ENCODE results near the gene CRYBG2.

The CRYBG2 gene

DNA sequence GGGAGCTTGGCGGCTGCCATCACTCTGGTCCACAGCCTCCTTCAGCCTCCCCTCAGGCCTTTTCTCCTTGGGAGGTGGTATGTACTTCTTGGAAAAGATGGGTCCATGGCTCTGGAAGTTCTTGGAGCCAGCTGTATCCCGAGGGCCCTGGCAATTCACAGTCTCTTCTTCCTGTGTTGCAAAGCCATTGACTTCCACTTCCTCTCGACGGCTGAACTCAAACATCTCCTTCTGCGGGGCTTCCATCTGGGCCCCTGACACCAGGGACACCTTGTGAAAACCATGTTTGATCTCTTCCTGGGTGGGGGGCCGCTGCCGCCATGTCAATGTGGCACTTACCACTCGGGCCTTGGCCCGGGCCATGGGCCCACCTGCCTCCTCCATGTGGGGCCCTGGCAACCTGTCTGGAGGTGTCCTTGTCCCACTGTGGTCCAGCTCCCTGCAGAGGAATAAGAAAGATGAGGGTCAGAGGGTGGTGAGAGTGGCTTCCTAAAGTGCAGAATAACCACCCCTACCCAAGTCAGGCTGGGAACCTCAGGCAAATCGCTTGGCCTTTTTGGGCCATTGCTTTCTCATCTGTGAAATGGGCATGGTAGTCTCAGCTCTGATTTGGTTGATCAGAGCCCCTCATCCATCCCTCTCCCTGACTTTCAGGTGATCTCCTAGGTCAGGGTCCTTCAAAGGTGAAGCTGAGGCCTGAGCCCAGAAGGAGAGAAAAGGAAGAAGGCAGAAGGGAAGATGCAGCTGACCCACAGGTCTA lies 7.5 kb downstream of the CRYBG2 start:
- 42% methylated on average over 4 of the region's 10 CpGs for WGBS (ENCODE audit: insufficient coverage)
- H3K9me3 ChIP-seq (ENCODE audit: control extremely low read depth in 1 of 5, control insufficient read depth in 4 of 5, insufficient read depth in 2 of 5, low read depth in 1 of 5, low read length in 4 of 5): no peaks in the 10 kb centered on the region
- H3K27ac ChIP-seq (ENCODE audit: insufficient read depth in 1 of 2, low read depth in 1 of 2, low read length in 2 of 2, poor library complexity in 1 of 2, severe bottlenecking in 2 of 2): no peak overlapping the region
- no peak overlapping the region for H3K4me3 ChIP-seq (ENCODE audit: control insufficient read depth in 1 of 7, extremely low read depth in 1 of 7, insufficient read depth in 4 of 7, low read depth in 2 of 7, low read length in 6 of 7)
- no peak for DNase-seq
- ChIA-PET CTCF (interaction anchor here (0.9 to 3.2 kb wide), 4 partner anchors 15 to 71 kb away, joined by 3 to 16 read pairs (median 6); no protein-coding TSS in a partner anchor), POLR2A (interaction anchor here (0.6 kb wide), 1 partner anchor 162 kb away, joined by 5 read pairs; no protein-coding TSS in a partner anchor)
- no peaks in the 10 kb centered on the region for H3K27me3 ChIP-seq (replicated peaks in 2 of 5; ENCODE audit: control insufficient read depth in 4 of 5, insufficient read depth in 5 of 5, low read length in 4 of 5)
- no peaks in the 10 kb centered on the region for H3K36me3 ChIP-seq (ENCODE audit: control insufficient read depth in 4 of 4, insufficient read depth in 4 of 4, low read length in 3 of 4)
- H3K4me1 ChIP-seq (ENCODE audit: control extremely low read depth in 1 of 4, control insufficient read depth in 4 of 4, insufficient read depth in 4 of 4, low read length in 3 of 4): peaks cover 0 to 5% (median 0%) of the 10 kb centered on the region in 4 experiments

GRCh38 chr1:26345718-26346117 lies 8.2 kb downstream of the CRYBG2 start:
- Histone ChIP-seq H3K4me3 (ENCODE audit: control insufficient read depth in 1 of 7, extremely low read depth in 1 of 7, insufficient read depth in 4 of 7, low read depth in 2 of 7, low read length in 6 of 7) (no peak overlapping the region), H3K4me1 (ENCODE audit: control extremely low read depth in 1 of 4, control insufficient read depth in 4 of 4, insufficient read depth in 4 of 4, low read length in 3 of 4) (peaks cover 0 to 2% (median 0%) of the 10 kb centered on the region in 4 experiments), H3K27ac (ENCODE audit: insufficient read depth in 1 of 2, low read depth in 1 of 2, low read length in 2 of 2, poor library complexity in 1 of 2, severe bottlenecking in 2 of 2) (no peak overlapping the region), H3K27me3 (replicated peaks in 2 of 5; ENCODE audit: control insufficient read depth in 4 of 5, insufficient read depth in 5 of 5, low read length in 4 of 5) (no peaks in the 10 kb centered on the region), H3K9me3 (ENCODE audit: control extremely low read depth in 1 of 5, control insufficient read depth in 4 of 5, insufficient read depth in 2 of 5, low read depth in 1 of 5, low read length in 4 of 5) (no peaks in the 10 kb centered on the region), H3K36me3 (ENCODE audit: control insufficient read depth in 4 of 4, insufficient read depth in 4 of 4, low read length in 3 of 4) (no peaks in the 10 kb centered on the region)
- ChIA-PET POLR2A (no interaction called here), CTCF (interaction anchor here (2.7 kb wide), 1 partner anchor 16 kb away, joined by 6 read pairs; no protein-coding TSS in a partner anchor)
- WGBS (ENCODE audit: insufficient coverage): 91% methylated on average over 12 of the region's 15 CpGs
- no peak for DNase-seq

- Histone ChIP-seq H3K4me3 (ENCODE audit: control insufficient read depth in 1 of 7, extremely low read depth in 1 of 7, insufficient read depth in 4 of 7, low read depth in 2 of 7, low read length in 6 of 7) (no peak overlapping the region), H3K27ac (ENCODE audit: insufficient read depth in 1 of 2, low read depth in 1 of 2, low read length in 2 of 2, poor library complexity in 1 of 2, severe bottlenecking in 2 of 2) (no peak overlapping the region), H3K4me1 (ENCODE audit: control extremely low read depth in 1 of 4, control insufficient read depth in 4 of 4, insufficient read depth in 4 of 4, low read length in 3 of 4) (no peaks in the 10 kb centered on the region), H3K9me3 (ENCODE audit: control extremely low read depth in 1 of 5, control insufficient read depth in 4 of 5, insufficient read depth in 2 of 5, low read depth in 1 of 5, low read length in 4 of 5) (no peaks in the 10 kb centered on the region), H3K36me3 (ENCODE audit: control insufficient read depth in 4 of 4, insufficient read depth in 4 of 4, low read length in 3 of 4) (no peaks in the 10 kb centered on the region), H3K27me3 (replicated peaks in 2 of 5; ENCODE audit: control insufficient read depth in 4 of 5, insufficient read depth in 5 of 5, low read length in 4 of 5) (no peaks in the 10 kb centered on the region)
- 94% methylated on average over 14 of the region's 15 CpGs for WGBS (ENCODE audit: insufficient coverage)
- DNase-seq: no peak
- ChIA-PET CTCF (interaction anchor here (1.3 kb wide), 2 partner anchors 14 to 68 kb away, joined by 3 to 5 read pairs; no protein-coding TSS in a partner anchor), POLR2A (no interaction called here)
Observed at GRCh38 chr1:26344147-26344920, 9.6 kb downstream of the CRYBG2 start.

- H3K27me3 ChIP-seq (replicated peaks in 2 of 5; ENCODE audit: control insufficient read depth in 4 of 5, insufficient read depth in 5 of 5, low read length in 4 of 5): peaks cover 0 to 2% (median 0%) of the 10 kb centered on the region in 5 experiments
- no peaks in the 10 kb centered on the region for H3K36me3 ChIP-seq (ENCODE audit: control insufficient read depth in 4 of 4, insufficient read depth in 4 of 4, low read length in 3 of 4)
- no peak overlapping the region for H3K27ac ChIP-seq (ENCODE audit: insufficient read depth in 1 of 2, low read depth in 1 of 2, low read length in 2 of 2, poor library complexity in 1 of 2, severe bottlenecking in 2 of 2)
- ChIA-PET POLR2A (no interaction called here), CTCF (interaction anchor here (0.6 kb wide), 1 partner anchor 201 kb away, joined by 3 read pairs; no protein-coding TSS in a partner anchor)
- DNase-seq: no peak
- H3K9me3 ChIP-seq (ENCODE audit: control extremely low read depth in 1 of 5, control insufficient read depth in 4 of 5, insufficient read depth in 2 of 5, low read depth in 1 of 5, low read length in 4 of 5): no peaks in the 10 kb centered on the region
- 84% methylated on average over 2 of the region's 4 CpGs for WGBS (ENCODE audit: insufficient coverage)
- H3K4me3 ChIP-seq (ENCODE audit: control insufficient read depth in 1 of 7, extremely low read depth in 1 of 7, insufficient read depth in 4 of 7, low read depth in 2 of 7, low read length in 6 of 7): no peak overlapping the region
- H3K4me1 ChIP-seq (ENCODE audit: control extremely low read depth in 1 of 4, control insufficient read depth in 4 of 4, insufficient read depth in 4 of 4, low read length in 3 of 4): peaks cover 3 to 30% (median 16%) of the 10 kb centered on the region in 4 experiments
Observed at GRCh38 chr1:26340047-26340481, 13.9 kb downstream of the CRYBG2 start.

DNA sequence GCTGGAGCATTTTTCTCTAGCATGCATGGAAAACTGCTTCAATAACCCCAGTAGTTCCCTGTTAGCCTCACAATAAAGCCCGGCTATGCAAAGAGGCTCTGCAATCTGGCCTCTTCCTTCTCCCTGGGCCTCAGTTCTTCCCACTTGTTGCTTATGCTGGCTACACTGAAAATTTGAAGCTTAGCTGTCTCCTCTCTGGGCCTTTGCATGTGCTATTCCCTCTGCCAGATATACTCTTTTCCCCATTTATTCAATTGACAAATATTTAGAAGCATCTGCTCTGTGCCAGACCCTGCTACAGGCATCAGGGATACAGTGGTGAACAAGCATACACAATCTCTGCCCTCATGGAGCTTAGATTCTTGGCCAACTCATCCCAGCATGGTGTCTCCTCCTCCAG lies 15.3 kb downstream of the CRYBG2 start:
- no peaks in the 10 kb centered on the region for H3K36me3 ChIP-seq (ENCODE audit: control insufficient read depth in 4 of 4, insufficient read depth in 4 of 4, low read length in 3 of 4)
- no peak for DNase-seq
- CTCF ChIA-PET: interaction anchor here (1.1 to 1.9 kb wide), 3 partner anchors 25 to 79 kb away, joined by 3 to 8 read pairs (median 3); no protein-coding TSS in a partner anchor
- 100% methylated on average over 1 of the region's 1 CpG for WGBS (ENCODE audit: insufficient coverage)
- POLR2A ChIA-PET: interaction anchor here (0.6 kb wide), 1 partner anchor 72 kb away, joined by 3 read pairs; no protein-coding TSS in a partner anchor
- peaks cover 0 to 2% (median 0%) of the 10 kb centered on the region in 5 experiments for H3K27me3 ChIP-seq (replicated peaks in 2 of 5; ENCODE audit: control insufficient read depth in 4 of 5, insufficient read depth in 5 of 5, low read length in 4 of 5)
- peaks cover 3 to 31% (median 16%) of the 10 kb centered on the region in 4 experiments for H3K4me1 ChIP-seq (ENCODE audit: control extremely low read depth in 1 of 4, control insufficient read depth in 4 of 4, insufficient read depth in 4 of 4, low read length in 3 of 4)
- H3K9me3 ChIP-seq (ENCODE audit: control extremely low read depth in 1 of 5, control insufficient read depth in 4 of 5, insufficient read depth in 2 of 5, low read depth in 1 of 5, low read length in 4 of 5): no peaks in the 10 kb centered on the region
- H3K27ac ChIP-seq (ENCODE audit: insufficient read depth in 1 of 2, low read depth in 1 of 2, low read length in 2 of 2, poor library complexity in 1 of 2, severe bottlenecking in 2 of 2): no peak overlapping the region
- no peak overlapping the region for H3K4me3 ChIP-seq (ENCODE audit: control insufficient read depth in 1 of 7, extremely low read depth in 1 of 7, insufficient read depth in 4 of 7, low read depth in 2 of 7, low read length in 6 of 7)

DNA sequence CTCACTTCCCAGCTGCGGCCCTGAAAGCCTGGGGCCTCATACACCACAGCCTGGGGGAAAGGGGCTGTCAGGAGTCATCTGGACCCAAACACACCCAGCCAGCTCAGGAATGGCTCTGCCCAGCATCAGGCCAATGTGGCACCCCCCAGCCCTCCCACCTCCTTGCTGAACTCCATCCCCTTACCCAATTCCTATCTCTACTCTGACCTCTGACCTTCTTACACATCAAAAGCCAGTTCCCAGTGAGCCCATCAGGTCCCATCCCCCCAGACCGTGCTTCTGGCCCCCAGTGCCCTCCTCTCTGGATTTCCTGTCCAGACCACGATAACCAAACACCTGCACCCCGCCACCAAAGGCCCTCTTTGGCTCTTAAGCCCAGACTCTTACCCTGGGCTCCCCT lies 16.3 kb downstream of the CRYBG2 start:
- Histone ChIP-seq H3K36me3 (ENCODE audit: control insufficient read depth in 4 of 4, insufficient read depth in 4 of 4, low read length in 3 of 4) (no peaks in the 10 kb centered on the region), H3K4me3 (ENCODE audit: control insufficient read depth in 1 of 7, extremely low read depth in 1 of 7, insufficient read depth in 4 of 7, low read depth in 2 of 7, low read length in 6 of 7) (no peak overlapping the region), H3K27me3 (replicated peaks in 2 of 5; ENCODE audit: control insufficient read depth in 4 of 5, insufficient read depth in 5 of 5, low read length in 4 of 5) (peaks cover 0 to 2% (median 0%) of the 10 kb centered on the region in 5 experiments), H3K4me1 (ENCODE audit: control extremely low read depth in 1 of 4, control insufficient read depth in 4 of 4, insufficient read depth in 4 of 4, low read length in 3 of 4) (peaks cover 3 to 31% (median 16%) of the 10 kb centered on the region in 4 experiments), H3K27ac (ENCODE audit: insufficient read depth in 1 of 2, low read depth in 1 of 2, low read length in 2 of 2, poor library complexity in 1 of 2, severe bottlenecking in 2 of 2) (no peak overlapping the region), H3K9me3 (ENCODE audit: control extremely low read depth in 1 of 5, control insufficient read depth in 4 of 5, insufficient read depth in 2 of 5, low read depth in 1 of 5, low read length in 4 of 5) (no peaks in the 10 kb centered on the region)
- WGBS (ENCODE audit: insufficient coverage): 47% methylated on average over 3 of the region's 4 CpGs
- DNase-seq: peak in 1 of 3 donors; percentile 28
- POLR2A ChIA-PET: no interaction called here
- CTCF ChIA-PET: interaction anchor here (1.2 to 1.9 kb wide), 4 partner anchors 17 to 80 kb away, joined by 3 to 8 read pairs (median 5); no protein-coding TSS in a partner anchor
